ENCODE results near the gene RYR3. TPM values are rescaled to one million over a fixed set of nuclear protein-coding genes. Genes with fewer than 3 reads are reported as not detected.
A peak's percentile ranks its signal among the peaks of the same experiment; 100 is the strongest.

The RYR3 gene
- total RNA-seq, 1 donor from 2014 or later, result 7.4 TPM

DNA sequence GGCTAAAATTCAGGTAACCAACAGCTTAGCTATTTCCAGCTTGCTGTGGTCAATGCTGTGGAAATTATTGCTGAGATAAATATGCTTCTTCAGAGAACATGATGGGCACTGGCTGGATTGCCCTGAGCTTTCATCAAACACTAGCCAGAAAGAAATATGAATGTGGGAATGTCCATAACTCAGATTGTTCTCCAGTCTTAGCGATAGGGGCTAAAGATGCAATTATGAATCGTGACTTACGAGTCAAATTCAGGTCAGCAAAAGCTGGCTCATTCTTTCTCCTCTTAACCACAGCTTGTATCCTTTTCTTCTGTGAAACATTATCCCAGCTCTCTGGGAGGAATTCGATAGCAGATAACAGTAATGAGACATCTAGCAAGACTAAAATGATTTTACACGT lies 307.6 kb downstream of the RYR3 start:
- Mint-ChIP-seq H3K27me3 (ENCODE audit: unreplicated experiment) (no peaks in the 10 kb centered on the region), H3K9me3 (ENCODE audit: unreplicated experiment) (no peaks in the 10 kb centered on the region), H3K4me1 (ENCODE audit: low read depth, unreplicated experiment) (peaks cover 12% of the 10 kb centered on the region), H3K27ac (ENCODE audit: unreplicated experiment) (no peak overlapping the region), H3K4me3 (ENCODE audit: unreplicated experiment) (no peak overlapping the region), H3K36me3 (ENCODE audit: unreplicated experiment) (no peaks in the 10 kb centered on the region)
- DNase-seq, result no peak
- TF ChIP-seq, protein P1, sequence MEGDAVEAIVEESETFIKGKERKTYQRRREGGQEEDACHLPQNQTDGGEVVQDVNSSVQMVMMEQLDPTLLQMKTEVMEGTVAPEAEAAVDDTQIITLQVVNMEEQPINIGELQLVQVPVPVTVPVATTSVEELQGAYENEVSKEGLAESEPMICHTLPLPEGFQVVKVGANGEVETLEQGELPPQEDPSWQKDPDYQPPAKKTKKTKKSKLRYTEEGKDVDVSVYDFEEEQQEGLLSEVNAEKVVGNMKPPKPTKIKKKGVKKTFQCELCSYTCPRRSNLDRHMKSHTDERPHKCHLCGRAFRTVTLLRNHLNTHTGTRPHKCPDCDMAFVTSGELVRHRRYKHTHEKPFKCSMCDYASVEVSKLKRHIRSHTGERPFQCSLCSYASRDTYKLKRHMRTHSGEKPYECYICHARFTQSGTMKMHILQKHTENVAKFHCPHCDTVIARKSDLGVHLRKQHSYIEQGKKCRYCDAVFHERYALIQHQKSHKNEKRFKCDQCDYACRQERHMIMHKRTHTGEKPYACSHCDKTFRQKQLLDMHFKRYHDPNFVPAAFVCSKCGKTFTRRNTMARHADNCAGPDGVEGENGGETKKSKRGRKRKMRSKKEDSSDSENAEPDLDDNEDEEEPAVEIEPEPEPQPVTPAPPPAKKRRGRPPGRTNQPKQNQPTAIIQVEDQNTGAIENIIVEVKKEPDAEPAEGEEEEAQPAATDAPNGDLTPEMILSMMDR (IDR thresholded peaks at IDR 0.05; ENCODE audit: partially characterized antibody, unreplicated experiment), result no peak

DNA sequence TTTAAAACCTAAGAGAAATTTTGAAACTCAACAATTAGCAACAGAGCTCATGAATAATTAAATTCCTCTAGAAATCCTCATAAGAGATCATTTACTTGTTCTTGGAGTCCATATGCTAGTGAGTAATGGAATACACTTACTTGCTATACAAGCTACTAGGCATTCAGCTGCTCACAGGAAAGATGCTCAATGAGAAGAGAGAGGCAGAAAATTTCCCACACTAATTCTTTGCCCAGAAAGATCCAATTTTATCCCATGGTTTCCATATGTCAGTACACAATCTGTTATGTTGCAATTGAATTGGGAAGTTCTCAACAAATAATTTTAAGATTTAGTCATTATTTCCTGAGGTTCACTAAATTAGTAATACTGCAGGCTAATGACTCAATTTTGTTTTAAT lies 310.4 kb downstream of the RYR3 start:
- TF ChIP-seq, protein P1 (IDR thresholded peaks at IDR 0.05; ENCODE audit: partially characterized antibody, unreplicated experiment), result no peak
- Mint-ChIP-seq H3K36me3 (ENCODE audit: unreplicated experiment) (peaks cover 3% of the 10 kb centered on the region), H3K9me3 (ENCODE audit: unreplicated experiment) (peaks cover 2% of the 10 kb centered on the region), H3K4me1 (ENCODE audit: low read depth, unreplicated experiment) (peaks cover 12% of the 10 kb centered on the region), H3K4me3 (ENCODE audit: unreplicated experiment) (no peak overlapping the region), H3K27me3 (ENCODE audit: unreplicated experiment) (peaks cover 2% of the 10 kb centered on the region), H3K27ac (ENCODE audit: unreplicated experiment) (peak overlapping the region; percentile 28)
- DNase-seq, result no peak

DNA sequence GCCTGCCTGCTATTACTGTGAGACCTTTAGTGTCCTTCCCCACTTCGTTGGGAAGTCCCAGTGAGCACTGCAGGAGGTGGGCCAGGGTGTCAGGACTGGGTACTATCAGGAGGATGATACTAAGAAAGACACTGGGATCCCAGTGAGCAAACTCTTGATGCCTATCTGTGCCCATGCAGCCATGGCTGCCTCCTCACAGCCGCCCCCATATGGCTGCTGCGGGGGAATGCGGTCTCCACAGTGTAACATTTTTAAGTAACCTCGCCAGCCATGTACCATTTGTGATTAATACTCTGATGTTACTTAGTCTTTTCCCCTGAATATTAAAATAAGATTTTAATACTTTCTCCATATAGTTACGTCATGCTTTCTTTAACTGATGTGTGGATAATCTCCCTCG lies 312.2 kb downstream of the RYR3 start:
- Mint-ChIP-seq H3K36me3 (ENCODE audit: unreplicated experiment) (peaks cover 15% of the 10 kb centered on the region), H3K27me3 (ENCODE audit: unreplicated experiment) (peaks cover 2% of the 10 kb centered on the region), H3K27ac (ENCODE audit: unreplicated experiment) (no peak overlapping the region), H3K4me3 (ENCODE audit: unreplicated experiment) (no peak overlapping the region), H3K4me1 (ENCODE audit: low read depth, unreplicated experiment) (peaks cover 12% of the 10 kb centered on the region), H3K9me3 (ENCODE audit: unreplicated experiment) (peaks cover 4% of the 10 kb centered on the region)
- DNase-seq, result no peak
- TF ChIP-seq, protein P1 (IDR thresholded peaks at IDR 0.05; ENCODE audit: partially characterized antibody, unreplicated experiment), result no peak

DNA sequence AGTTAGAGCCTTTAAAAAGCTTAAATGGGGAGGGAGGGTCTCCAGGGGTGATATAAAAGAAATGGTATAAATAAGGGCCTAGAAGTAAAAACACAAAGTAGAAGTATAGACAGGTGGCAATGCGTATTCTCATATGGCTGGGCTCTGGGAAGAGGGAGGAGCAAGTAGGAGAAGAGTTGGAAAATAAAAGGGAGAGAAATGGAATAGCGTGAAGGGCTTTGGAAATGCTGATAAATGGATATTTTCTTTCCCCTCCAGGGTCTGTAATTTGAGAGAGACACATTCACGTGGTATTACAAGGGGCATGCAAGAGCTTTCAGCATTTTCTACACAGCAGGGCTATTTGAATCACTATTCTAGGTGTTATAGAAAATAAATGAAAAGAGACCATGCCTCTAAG lies 313.7 kb downstream of the RYR3 start:
- Mint-ChIP-seq H3K27ac (ENCODE audit: unreplicated experiment) (no peak overlapping the region), H3K36me3 (ENCODE audit: unreplicated experiment) (peaks cover 17% of the 10 kb centered on the region)
- TF ChIP-seq, protein P1 (IDR thresholded peaks at IDR 0.05; ENCODE audit: partially characterized antibody, unreplicated experiment), result no peak

DNA sequence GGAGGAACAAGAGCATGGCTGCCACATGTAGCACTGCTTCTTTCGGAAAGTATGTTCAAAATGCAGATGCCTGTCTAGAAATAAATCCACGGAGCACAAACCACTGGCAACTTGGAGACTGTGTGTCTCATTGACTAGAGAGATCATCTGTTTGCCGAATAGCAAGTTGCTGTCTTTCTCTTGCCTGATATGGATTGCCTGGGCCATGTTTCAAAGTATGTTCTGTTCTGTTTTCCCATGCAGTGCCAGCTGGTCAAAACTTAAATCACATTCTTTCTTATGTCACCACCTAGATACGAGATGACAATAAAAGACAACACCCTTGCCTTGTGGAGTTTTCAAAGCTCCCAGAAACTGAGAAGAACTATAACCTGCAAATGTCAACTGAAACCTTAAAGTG lies 318.9 kb downstream of the RYR3 start:
- TF ChIP-seq, protein P1 (IDR thresholded peaks at IDR 0.05; ENCODE audit: partially characterized antibody, unreplicated experiment), result no peak
- peaks cover 4% of the 10 kb centered on the region for H3K9me3 Mint-ChIP-seq (ENCODE audit: unreplicated experiment)
- DNase-seq, result no peak
- no peak overlapping the region for H3K4me3 Mint-ChIP-seq (ENCODE audit: unreplicated experiment)
- H3K4me1 Mint-ChIP-seq (ENCODE audit: low read depth, unreplicated experiment), result no peaks in the 10 kb centered on the region
- H3K27ac Mint-ChIP-seq (ENCODE audit: unreplicated experiment), result no peak overlapping the region
- no peaks in the 10 kb centered on the region for H3K27me3 Mint-ChIP-seq (ENCODE audit: unreplicated experiment)
- H3K36me3 Mint-ChIP-seq (ENCODE audit: unreplicated experiment), result peaks cover 17% of the 10 kb centered on the region

More for the DNA sequence above, 313.7 kb downstream of the RYR3 start:
- no peak for DNase-seq
- Mint-ChIP-seq H3K27me3 (ENCODE audit: unreplicated experiment) (peaks cover 2% of the 10 kb centered on the region), H3K4me1 (ENCODE audit: low read depth, unreplicated experiment) (peaks cover 12% of the 10 kb centered on the region), H3K9me3 (ENCODE audit: unreplicated experiment) (peaks cover 4% of the 10 kb centered on the region), H3K4me3 (ENCODE audit: unreplicated experiment) (no peak overlapping the region)
